ENCODE data around the gene LHX3.

GRCh38 chr9:136246849-136247550 is 42.1 kb upstream of the LHX3 start:
- no peak for TF ChIP-seq CTCF (conservative IDR thresholded peaks at IDR 0.05)
- no peak for TF ChIP-seq EZH2 (IDR thresholded peaks at IDR 0.05; ENCODE audit: low read depth)

All from PC-9 (cell line).